Right renal pelvis (tissue), 4 donors: ENCODE results near the gene CATSPER3. TPM values are rescaled to one million over a fixed set of nuclear protein-coding genes. Genes with fewer than 3 reads are reported as not detected.

Source experiments
- DNase-seq, 4 donors: peaks; one replicate each; pipeline ENCODE4 v3.0.0-alpha.2; 2013; ENCODE audit warnings: low read depth in 4 of 4, low spot score in 3 of 4, missing footprints in 1 of 4
- polyA plus RNA-seq, 4 donors: library from polyadenylated mRNA; unstranded; fragments of 120-200 nt; gene quantifications; one replicate each; pipeline ENCODE4 v1.2.1, GENCODE V29; 2013; ENCODE audit not compliant: insufficient read length in 4 of 4

CATSPER3 gene
- 1 to 10 TPM in 3 of 4 donors, under 1 TPM in 1; 0.58 to 1.5 (median 1.2) TPM for polyA plus RNA-seq

GRCh38 chr5:134967607-134968006, at the start of gene CATSPER3:
CATSPER3 (plus strand) TSS chr5:134967907; CDS start chr5:134967992, 85 bp downstream.
- DNase-seq: no peak

GRCh38 chr5:134918861-134919260, 48.8 kb upstream of the CATSPER3 start:
- no peak for DNase-seq

DNA sequence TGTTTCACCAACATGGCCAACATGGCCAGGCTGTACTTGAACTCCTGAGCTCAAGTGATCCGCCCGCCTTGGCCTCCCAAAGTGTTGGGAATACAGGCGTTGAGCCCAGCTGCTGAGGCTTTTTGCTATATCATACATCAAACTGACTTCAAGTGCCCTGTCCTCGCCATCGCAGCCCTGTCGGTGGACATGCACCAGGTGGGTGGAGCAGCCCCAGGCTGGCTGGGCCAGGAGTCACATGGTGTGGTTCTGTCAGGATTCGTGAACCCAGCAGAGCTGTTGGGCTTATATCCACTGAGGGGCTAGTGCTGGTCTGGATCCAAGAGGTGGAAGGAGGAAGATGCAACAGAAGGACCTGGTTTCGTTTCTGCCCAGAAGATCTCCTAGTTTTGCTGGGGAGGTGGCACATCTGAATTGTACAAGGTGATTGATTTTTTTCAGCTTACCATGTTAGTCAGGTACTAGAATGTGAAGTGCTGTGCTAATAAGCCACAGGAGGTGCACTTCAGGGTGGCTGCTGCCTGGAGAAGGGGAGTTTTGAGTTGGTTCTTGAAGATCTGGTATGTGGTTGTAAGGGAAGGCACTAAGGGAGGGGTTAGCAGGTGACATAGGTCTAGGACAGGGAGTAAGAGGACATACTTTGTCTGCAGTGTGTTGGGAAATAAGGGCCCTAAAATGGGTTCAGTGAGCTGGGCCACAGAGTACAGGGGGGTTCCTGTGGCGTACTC, 46.7 kb upstream of the CATSPER3 start:
- DNase-seq: no peak

GRCh38 chr5:134932508-134932907, 35.2 kb upstream of the CATSPER3 start:
- no peak for DNase-seq

DNA sequence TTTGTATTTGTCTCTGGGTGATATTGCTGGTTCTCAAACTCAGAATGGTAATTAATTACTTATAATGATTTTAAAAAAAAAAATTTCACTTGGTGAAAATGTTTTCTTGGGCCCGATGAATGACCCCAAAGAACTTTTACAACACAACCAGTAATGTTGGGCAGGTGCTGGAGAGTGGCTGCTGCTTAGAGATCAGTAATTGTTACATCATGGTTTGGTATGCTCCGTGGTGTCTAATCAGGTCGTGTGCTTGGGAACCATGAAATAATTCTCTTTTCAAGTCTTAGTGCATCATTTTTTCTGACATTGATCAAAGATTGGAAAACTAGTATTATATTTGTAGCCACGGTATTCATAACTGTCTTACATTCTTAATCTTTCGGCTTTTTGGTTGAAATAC, 33.5 kb upstream of the CATSPER3 start:
- no peak for DNase-seq

GRCh38 chr5:134935711-134936602, 31.8 kb upstream of the CATSPER3 start:
- no peak for DNase-seq

GRCh38 chr5:134937526-134937925, 30.2 kb upstream of the CATSPER3 start:
- DNase-seq: no peak

DNA sequence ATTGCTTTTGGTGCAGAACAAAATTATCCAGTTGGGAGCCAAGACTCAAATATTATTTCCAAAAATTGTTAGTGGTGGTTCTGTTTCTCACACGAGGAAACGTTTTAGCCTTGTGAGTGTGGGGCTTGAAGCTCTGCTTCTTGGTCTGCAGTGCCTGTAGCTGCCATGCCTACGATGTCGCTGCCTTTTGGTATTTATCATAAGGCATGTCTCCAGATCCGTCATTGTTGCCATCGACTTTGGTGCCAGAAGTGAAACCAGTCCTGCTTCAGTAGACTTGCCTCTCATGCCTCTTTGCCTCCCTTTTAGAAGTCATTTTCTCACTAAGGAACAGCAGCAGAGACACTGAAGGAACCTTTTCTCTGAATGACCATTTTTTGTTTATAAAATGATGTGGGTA, 29.7 kb upstream of the CATSPER3 start:
- no peak for DNase-seq

- DNase-seq: no peak
Measured at GRCh38 chr5:134939500-134939899, 28.2 kb upstream of the CATSPER3 start.

DNA sequence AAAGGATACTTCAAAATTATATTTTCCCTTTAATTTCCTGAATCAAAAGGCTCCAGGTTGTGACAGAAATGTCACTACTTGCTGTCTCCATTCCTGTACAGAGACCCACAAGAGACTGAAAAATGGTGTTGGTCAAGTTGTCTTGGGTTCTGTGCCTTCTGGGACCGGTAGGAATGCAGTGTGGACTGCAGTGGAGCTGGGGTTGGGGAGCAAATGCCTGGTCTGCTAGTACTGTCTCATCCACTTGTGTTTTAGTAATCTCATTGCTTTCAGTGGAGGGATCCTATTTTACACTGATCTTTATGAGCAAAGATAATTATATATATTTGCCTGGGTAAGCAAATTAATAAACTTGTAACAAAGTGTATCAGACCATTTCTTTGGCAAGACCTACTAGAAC, 24.2 kb upstream of the CATSPER3 start:
- DNase-seq: no peak

DNA sequence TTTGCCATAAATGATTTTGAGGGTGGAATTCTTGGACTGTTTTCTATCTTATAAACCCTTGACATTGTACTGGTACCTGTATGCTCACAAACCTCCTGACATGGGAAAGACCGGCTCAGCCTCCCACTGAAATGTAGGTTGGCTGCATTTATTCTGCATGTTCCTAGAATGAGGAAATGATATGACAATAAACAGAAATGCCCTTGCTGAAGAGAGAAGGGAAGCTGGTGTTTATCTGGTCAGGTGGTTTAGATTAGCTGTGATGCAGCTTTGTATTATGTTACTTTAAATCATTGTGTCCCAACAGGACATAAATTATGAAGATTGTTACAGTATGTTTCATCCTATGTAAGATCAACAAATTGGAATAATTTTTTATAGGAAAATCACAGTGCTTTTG, 23.1 kb upstream of the CATSPER3 start:
- no peak for DNase-seq

GRCh38 chr5:134945041-134945440, 22.7 kb upstream of the CATSPER3 start:
- DNase-seq: no peak

DNA sequence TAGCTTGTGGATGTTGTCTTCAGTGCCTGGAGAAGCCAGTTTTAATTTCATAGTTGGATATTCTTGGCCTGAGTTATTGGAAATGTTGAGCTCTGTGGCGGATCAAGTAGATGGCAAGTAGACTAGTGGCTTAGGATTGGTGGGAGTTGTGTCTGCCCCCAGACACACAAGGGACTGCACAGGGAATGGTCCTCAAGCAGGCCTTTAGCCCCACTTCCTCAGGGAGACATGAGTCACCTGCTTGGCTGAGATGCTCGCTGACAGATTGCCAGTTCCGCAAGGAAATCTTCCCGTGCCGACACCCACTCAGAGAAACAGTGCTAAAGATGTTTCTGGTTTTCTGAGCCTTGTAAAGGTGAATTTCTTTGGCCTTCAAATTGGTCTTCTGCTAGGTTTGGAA, 18.8 kb upstream of the CATSPER3 start:
- no peak for DNase-seq

GRCh38 chr5:134949316-134949715, 18.4 kb upstream of the CATSPER3 start:
- no peak for DNase-seq

DNA sequence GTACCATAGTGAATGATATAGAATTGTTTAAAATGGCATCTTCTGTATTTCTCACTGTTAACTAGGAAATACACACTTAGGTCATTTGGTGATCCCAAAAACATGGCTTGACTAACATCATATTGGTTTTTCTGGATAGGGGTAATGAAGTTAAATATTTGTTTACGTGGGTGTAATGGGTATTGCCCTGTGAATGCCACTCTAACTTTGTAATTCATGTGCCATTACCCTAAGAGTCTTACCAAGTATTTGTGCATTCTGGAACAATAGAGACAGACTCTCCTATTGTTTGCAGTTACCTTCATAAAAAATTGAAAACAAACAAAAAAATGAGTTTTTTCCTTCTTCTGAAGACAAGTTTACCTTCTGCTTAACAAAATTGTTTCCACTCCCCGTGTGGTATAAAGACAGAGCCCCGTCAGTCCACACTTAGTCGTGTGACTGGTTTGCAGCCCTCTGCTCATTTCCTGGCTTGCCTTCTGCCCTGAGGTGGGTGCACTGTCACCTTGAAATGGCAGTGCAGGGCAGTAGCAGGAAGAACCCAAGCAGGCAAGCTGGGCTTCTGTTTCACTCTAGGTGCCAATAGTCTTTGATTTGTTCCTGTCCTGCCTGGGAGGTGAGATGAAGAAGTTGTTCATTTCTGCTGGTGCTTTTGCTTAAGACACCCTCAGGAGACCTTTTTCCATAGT, 9.6 kb upstream of the CATSPER3 start:
- DNase-seq: no peak

DNA sequence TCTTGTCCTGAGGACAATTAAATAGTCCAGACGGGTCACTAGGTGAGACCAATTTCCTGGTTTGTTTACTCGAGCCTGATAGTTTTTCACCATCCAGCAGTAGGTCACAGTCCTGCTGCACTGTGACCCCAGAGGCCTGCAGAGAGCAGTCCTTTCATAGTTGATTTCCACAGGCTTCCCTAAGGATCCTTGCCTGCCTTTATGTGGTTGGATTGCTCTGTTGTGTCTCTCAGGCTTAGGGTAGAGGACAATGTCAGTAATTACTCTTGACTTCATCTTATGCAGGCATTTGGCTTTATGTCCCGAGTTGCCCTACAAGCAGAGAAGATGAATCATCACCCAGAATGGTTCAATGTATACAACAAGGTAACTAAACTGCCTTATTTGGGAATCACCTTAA, 9.0 kb upstream of the CATSPER3 start:
- DNase-seq: no peak

DNA sequence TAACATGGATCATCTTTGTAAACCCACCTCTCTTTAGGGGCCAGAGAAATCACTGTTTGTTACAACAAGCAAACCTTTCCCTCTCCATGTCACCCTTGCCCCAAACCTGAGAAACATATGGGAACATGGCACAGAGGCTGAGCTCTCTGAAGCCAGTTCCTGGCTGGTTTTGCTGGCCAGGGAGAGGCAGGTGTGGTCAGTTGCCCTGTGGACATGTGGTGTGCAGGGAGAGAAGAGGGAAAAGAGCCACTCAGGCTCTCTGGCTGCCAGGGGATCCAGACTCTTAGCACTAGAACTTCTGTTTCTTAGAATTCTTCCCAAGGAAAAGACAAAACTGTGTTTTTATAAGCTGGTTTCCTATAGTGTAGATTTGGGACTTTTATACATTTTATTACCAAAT, 4.6 kb upstream of the CATSPER3 start:
- DNase-seq: no peak

GRCh38 chr5:134964359-134965270, 3.1 kb upstream of the CATSPER3 start:
- DNase-seq: no peak

GRCh38 chr5:134965271-134965825, 2.4 kb upstream of the CATSPER3 start:
- no peak for DNase-seq

GRCh38 chr5:134968055-134968454, 348 bp downstream of the CATSPER3 start:
- DNase-seq: no peak
